PFSK-1 (cell line): ENCODE data around the gene NDEL1.

Experiments
- FOXP2 ChIP-seq: optimal IDR thresholded peaks from 2 replicates; pipeline ENCODE3; 2011; ENCODE audit warnings: borderline replicate concordance, control low read depth, inconsistent platforms; ENCODE audit not compliant: insufficient read depth; ENCODE audit errors: extremely low read length, extremely low read depth
- POLR2AphosphoS5 ChIP-seq: IDR thresholded peaks from 2 replicates; pipeline ENCODE4 v1.6.1; 2012; ENCODE audit warnings: low read depth, mild to moderate bottlenecking, control low read depth, low read length, moderate library complexity
- SIN3A ChIP-seq: IDR thresholded peaks from 2 replicates; pipeline ENCODE4 v1.6.1; 2012; ENCODE audit warnings: mild to moderate bottlenecking, low read length, moderate library complexity, borderline replicate concordance; ENCODE audit not compliant: insufficient read depth
- TF ChIP-seq, protein P1 (sequence below), 2 experiments: IDR thresholded peaks; 2 replicates each; pipeline versions ENCODE4 v1.6.1 to v1.8.0; 2011 to 2012; ENCODE audit warnings: low read depth in 2 of 2, low read length in 2 of 2, control low read depth in 1 of 2, inconsistent platforms in 1 of 2, mild to moderate bottlenecking in 1 of 2, moderate library complexity in 1 of 2; ENCODE audit not compliant: insufficient read depth in 1 of 2

DNA sequence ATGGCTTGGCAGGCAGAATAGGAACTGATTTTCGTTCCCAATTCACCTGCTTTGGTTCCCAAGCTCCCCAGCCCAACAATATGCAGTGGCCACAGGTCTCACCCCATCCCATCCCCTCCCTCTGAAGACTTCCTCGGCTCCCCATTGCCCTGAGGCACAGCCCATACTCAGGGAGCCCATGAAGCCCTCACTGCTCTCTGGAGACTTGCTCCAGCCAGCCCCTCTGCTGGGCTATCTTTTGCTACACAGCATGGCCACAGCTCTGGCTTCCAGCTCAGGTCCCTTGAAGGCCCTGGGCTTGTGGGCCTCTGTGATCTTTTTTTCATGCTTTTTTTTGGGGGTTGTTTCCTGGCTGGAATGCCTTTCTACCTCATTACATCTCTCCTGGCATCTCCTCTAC, 29.5 kb upstream of the NDEL1 start:
- TF ChIP-seq, protein P1, sequence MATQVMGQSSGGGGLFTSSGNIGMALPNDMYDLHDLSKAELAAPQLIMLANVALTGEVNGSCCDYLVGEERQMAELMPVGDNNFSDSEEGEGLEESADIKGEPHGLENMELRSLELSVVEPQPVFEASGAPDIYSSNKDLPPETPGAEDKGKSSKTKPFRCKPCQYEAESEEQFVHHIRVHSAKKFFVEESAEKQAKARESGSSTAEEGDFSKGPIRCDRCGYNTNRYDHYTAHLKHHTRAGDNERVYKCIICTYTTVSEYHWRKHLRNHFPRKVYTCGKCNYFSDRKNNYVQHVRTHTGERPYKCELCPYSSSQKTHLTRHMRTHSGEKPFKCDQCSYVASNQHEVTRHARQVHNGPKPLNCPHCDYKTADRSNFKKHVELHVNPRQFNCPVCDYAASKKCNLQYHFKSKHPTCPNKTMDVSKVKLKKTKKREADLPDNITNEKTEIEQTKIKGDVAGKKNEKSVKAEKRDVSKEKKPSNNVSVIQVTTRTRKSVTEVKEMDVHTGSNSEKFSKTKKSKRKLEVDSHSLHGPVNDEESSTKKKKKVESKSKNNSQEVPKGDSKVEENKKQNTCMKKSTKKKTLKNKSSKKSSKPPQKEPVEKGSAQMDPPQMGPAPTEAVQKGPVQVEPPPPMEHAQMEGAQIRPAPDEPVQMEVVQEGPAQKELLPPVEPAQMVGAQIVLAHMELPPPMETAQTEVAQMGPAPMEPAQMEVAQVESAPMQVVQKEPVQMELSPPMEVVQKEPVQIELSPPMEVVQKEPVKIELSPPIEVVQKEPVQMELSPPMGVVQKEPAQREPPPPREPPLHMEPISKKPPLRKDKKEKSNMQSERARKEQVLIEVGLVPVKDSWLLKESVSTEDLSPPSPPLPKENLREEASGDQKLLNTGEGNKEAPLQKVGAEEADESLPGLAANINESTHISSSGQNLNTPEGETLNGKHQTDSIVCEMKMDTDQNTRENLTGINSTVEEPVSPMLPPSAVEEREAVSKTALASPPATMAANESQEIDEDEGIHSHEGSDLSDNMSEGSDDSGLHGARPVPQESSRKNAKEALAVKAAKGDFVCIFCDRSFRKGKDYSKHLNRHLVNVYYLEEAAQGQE (IDR thresholded peaks at IDR 0.05; ENCODE audit: insufficient read depth in 1 of 2, low read depth in 2 of 2, low read length in 2 of 2): no peak
- TF ChIP-seq SIN3A (no peak), POLR2AphosphoS5 (no peak), FOXP2 (no peak)
